MM.1S (cell line): ENCODE measurements around the gene RNF11.

Experiments
- EZH2phosphoT487 ChIP-seq: fragments of 300-600 bp; sonication (generic); IDR thresholded peaks from 2 replicates; pipeline ENCODE4 v1.6.1; 2018; ENCODE audit warnings: antibody characterized with exemption, low read length
- TF ChIP-seq, protein P1 (sequence below): fragments of 300-600 bp; sonication (generic); IDR thresholded peaks from 2 replicates; pipeline ENCODE4 v1.5.1; 2016; ENCODE audit warnings: antibody characterized with exemption, low read length, mixed read lengths

- TF ChIP-seq, protein P1, sequence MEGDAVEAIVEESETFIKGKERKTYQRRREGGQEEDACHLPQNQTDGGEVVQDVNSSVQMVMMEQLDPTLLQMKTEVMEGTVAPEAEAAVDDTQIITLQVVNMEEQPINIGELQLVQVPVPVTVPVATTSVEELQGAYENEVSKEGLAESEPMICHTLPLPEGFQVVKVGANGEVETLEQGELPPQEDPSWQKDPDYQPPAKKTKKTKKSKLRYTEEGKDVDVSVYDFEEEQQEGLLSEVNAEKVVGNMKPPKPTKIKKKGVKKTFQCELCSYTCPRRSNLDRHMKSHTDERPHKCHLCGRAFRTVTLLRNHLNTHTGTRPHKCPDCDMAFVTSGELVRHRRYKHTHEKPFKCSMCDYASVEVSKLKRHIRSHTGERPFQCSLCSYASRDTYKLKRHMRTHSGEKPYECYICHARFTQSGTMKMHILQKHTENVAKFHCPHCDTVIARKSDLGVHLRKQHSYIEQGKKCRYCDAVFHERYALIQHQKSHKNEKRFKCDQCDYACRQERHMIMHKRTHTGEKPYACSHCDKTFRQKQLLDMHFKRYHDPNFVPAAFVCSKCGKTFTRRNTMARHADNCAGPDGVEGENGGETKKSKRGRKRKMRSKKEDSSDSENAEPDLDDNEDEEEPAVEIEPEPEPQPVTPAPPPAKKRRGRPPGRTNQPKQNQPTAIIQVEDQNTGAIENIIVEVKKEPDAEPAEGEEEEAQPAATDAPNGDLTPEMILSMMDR: no peak
- no peak for TF ChIP-seq EZH2phosphoT487
Observed at GRCh38 chr1:51263147-51263877, 27.2 kb downstream of the RNF11 start.
